Ramos (cell line): ENCODE data around the gene HOXA6.

Experiments
- in situ Hi-C: fragments of 300-500 bp; cut with MboI; formaldehyde crosslinking; loops from one replicate; pipeline ENCODE4 v1.14.3; 2022; ENCODE audit warnings: low sequenced_read_pairs; ENCODE audit not compliant: unreplicated experiment

Gene HOXA6

GRCh38 chr7:27147199-27148030 is at the start of gene HOXA6:
Gene HOXA6, minus strand, starts transcription at chr7:27147774. Its CDS starts 25 bp downstream, at chr7:27147749.
- in situ Hi-C loops, result loop anchor here (10.0 kb wide), 1 partner anchor 293 kb away; no protein-coding TSS in a partner anchor

GRCh38 chr7:27196287-27196767 is 48.8 kb upstream of the HOXA6 start:
- in situ Hi-C loops, result loop anchor here (10.0 kb wide), 1 partner anchor 898 kb away; no protein-coding TSS in a partner anchor

- in situ Hi-C loops, result loop anchor here (10.0 kb wide), 1 partner anchor 900 kb away; no protein-coding TSS in a partner anchor
Observed at GRCh38 chr7:27194686-27195379, 47.3 kb upstream of the HOXA6 start.

GRCh38 chr7:27194002-27194352 is 46.4 kb upstream of the HOXA6 start:
- in situ Hi-C loops, result loop anchor here (10.0 kb wide), 1 partner anchor 901 kb away; no protein-coding TSS in a partner anchor

- in situ Hi-C loops, result loop anchor here (10.0 kb wide), 1 partner anchor 901 kb away; no protein-coding TSS in a partner anchor
Observed at GRCh38 chr7:27193335-27194001, 45.9 kb upstream of the HOXA6 start.

- in situ Hi-C loops, result loop anchor here (10.0 kb wide), 1 partner anchor 902 kb away; no protein-coding TSS in a partner anchor
Observed at GRCh38 chr7:27192546-27193334, 45.2 kb upstream of the HOXA6 start.

- in situ Hi-C loops, result loop anchor here (10.0 kb wide), 1 partner anchor 903 kb away; no protein-coding TSS in a partner anchor
Observed at GRCh38 chr7:27191833-27192545, 44.4 kb upstream of the HOXA6 start.

GRCh38 chr7:27191161-27191731 is 43.7 kb upstream of the HOXA6 start:
- in situ Hi-C loops, result loop anchor here (10.0 kb wide), 1 partner anchor 904 kb away; no protein-coding TSS in a partner anchor

- in situ Hi-C loops, result loop anchor here (10.0 kb wide), 1 partner anchor 905 kb away; no protein-coding TSS in a partner anchor
Observed at GRCh38 chr7:27189997-27190748, 42.6 kb upstream of the HOXA6 start.

- in situ Hi-C loops, result no loop called here
Observed at GRCh38 chr7:27189295-27189996, 41.9 kb upstream of the HOXA6 start.

- in situ Hi-C loops, result no loop called here
Observed at GRCh38 chr7:27188386-27189294, 41.1 kb upstream of the HOXA6 start.

GRCh38 chr7:27187475-27188385 is 40.2 kb upstream of the HOXA6 start:
- in situ Hi-C loops, result no loop called here

GRCh38 chr7:27186668-27187474 is 39.3 kb upstream of the HOXA6 start:
- in situ Hi-C loops, result no loop called here
